GM21825 (cell line): Measurements from ENCODE around the gene RGP1.

Source experiments
- ATAC-seq: cut with Tn5 transposase; IDR thresholded peaks from one replicate; pipeline ENCODE4 v1.9.1; 2021; ENCODE audit warnings: mild to moderate bottlenecking, moderate library complexity; ENCODE audit not compliant: unreplicated experiment

The RGP1 gene

GRCh38 chr9:35798658-35799374, 49.7 kb downstream of the RGP1 start:
- peak; percentile 48 for ATAC-seq

- ATAC-seq, result no peak
Measured at GRCh38 chr9:35800530-35800929, 51.4 kb downstream of the RGP1 start.

GRCh38 chr9:35801328-35802128, 52.4 kb downstream of the RGP1 start:
- ATAC-seq, result no peak

- ATAC-seq, result no peak
Measured at GRCh38 chr9:35806101-35806500, 57.0 kb downstream of the RGP1 start.
